ENCODE data around the gene SEMA5A.

- TF ChIP-seq, protein P1, sequence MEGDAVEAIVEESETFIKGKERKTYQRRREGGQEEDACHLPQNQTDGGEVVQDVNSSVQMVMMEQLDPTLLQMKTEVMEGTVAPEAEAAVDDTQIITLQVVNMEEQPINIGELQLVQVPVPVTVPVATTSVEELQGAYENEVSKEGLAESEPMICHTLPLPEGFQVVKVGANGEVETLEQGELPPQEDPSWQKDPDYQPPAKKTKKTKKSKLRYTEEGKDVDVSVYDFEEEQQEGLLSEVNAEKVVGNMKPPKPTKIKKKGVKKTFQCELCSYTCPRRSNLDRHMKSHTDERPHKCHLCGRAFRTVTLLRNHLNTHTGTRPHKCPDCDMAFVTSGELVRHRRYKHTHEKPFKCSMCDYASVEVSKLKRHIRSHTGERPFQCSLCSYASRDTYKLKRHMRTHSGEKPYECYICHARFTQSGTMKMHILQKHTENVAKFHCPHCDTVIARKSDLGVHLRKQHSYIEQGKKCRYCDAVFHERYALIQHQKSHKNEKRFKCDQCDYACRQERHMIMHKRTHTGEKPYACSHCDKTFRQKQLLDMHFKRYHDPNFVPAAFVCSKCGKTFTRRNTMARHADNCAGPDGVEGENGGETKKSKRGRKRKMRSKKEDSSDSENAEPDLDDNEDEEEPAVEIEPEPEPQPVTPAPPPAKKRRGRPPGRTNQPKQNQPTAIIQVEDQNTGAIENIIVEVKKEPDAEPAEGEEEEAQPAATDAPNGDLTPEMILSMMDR (IDR thresholded peaks at IDR 0.05) = no peak
- no peak for TF ChIP-seq POLR2AphosphoS5 (IDR thresholded peaks at IDR 0.05)
These were observed 266.8 kb downstream of the SEMA5A start for GRCh38 chr5:9278921-9279603.

Data from breast epithelium (tissue), 3 donors.